Measurements from ENCODE around the gene LRRC43.

Gene LRRC43

GRCh38 chr12:122182887-122183587, at the start of gene LRRC43:
Gene LRRC43, plus strand, starts transcription at chr12:122183123. Its CDS starts 22 bp downstream, at chr12:122183145.
- DNase-seq, result peak; percentile 22

- DNase-seq, result no peak
Measured at GRCh38 chr12:122133192-122133950, 49.6 kb upstream of the LRRC43 start.

GRCh38 chr12:122135437-122136031, 47.4 kb upstream of the LRRC43 start:
- DNase-seq, result no peak

- DNase-seq, result no peak
Measured at GRCh38 chr12:122137229-122137628, 45.7 kb upstream of the LRRC43 start.

DNA sequence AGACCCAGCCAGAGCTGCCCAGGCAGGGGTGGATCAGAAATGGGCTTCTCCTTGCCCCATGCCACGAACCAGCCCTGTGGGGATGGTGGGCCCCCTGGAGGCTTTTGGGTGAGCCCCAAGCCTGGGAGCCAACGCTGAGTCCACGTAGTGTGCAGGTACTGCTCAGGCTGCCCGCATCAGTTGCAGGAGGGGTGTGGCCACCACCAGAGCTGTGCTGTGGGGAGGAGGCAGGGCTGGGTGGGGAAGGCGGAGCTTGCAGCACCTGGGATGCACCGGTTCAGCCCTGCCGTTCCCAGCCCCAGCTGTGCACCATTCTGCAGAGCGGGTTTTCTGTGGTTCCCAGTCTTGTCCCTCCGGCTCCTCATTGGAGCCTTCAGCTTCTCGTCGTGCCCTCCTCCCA, 45.2 kb upstream of the LRRC43 start:
- no peak for DNase-seq

DNA sequence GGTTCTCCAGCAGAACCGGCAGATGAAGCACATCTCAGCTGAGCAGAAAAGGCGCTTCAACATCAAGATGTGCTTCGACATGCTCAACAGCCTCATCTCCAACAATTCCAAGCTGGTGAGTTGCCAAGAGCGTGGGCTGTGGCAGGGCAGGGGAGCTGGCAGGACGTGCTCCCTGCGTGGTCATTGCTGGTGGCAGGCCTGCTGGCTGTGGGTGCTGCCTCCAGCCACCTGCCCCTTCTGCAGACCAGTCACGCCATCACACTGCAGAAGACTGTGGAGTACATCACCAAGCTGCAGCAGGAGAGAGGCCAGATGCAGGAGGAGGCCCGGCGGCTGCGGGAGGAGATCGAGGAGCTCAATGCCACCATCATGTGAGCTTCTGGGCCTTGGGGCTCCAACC, 44.7 kb upstream of the LRRC43 start:
- no peak for DNase-seq

GRCh38 chr12:122138616-122139015, 44.3 kb upstream of the LRRC43 start:
- DNase-seq, result no peak

DNA sequence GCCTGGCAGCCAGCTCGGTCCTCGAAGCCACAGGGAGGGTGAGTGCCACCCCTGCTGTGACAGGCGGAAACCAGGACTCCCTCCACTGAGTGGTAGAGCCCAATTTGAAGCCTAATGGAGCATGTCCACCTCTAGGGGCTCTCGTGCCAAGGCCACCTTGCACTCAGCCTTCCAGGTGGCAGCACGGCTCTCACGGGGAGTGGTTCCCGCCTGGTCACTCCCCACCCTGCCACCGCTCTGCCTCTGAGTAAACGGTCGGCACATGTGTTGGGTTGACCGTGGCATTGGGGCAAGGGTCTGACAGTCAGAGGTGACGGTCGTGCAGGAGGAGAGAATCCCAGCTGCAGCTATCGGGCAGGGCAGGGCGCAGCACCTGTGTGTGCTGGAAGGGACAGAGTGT, 43.7 kb upstream of the LRRC43 start:
- no peak for DNase-seq

DNA sequence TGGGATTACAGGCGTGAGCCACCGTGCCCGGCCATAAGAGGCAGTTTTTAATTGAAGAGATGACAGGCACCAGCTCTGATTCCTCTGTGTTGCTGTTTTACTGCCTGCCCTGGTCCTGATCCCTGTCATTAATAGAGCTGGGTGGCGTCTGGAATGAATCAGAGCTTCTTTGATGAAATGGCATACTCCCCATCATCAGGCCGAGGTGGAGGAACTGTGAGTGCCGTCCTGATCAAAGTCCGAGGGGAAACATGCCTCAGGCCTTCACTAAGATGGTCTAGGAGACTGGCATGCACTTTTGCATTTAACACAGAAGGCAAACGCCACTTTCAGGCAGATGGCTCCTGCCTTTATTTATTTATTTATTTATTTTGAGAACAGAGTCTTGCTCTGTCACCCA, 43.0 kb upstream of the LRRC43 start:
- DNase-seq, result no peak

DNA sequence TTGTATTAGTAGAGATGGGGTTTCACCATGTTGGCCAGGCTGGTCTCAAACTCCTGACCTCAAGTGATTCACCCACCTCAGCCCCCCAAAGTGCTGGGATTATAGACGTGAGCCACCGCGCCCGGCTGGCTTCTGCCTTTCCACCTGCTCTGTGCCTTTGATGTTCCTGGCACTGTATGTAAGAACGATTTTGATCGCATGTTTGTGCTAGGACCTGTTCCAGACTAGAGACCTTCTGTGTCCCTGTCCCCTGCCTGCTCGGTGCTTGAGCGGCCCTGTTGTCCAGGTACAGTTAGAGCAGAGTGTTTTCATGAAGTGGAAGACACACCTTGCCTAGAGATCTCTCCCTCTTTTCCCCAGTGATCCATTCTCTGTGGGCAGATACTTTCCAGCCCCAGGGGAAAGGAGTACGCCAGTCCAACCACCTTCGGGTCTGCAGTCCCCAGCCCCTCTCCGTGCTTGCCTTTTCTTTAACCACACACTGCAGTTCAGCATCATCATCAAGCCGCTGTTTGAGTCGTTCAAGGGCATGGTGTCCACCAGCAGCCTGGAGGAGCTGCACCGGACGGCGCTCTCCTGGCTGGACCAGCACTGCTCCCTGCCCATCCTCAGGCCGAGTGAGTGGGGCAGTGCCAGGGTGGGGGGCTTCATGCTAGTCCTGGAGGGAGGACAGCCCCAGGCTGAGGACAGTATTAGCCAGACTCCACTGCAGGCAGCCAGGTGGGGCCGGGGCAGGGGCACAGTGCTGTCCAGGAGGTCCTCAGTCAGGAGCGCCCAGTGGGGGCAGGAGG, 42.3 kb upstream of the LRRC43 start:
- no peak for DNase-seq

- DNase-seq, result no peak
Measured at GRCh38 chr12:122141911-122142725, 40.8 kb upstream of the LRRC43 start.

GRCh38 chr12:122142857-122143256, 40.1 kb upstream of the LRRC43 start:
- no peak for DNase-seq

GRCh38 chr12:122144885-122145284, 38.0 kb upstream of the LRRC43 start:
- no peak for DNase-seq

- DNase-seq, result no peak
Measured at GRCh38 chr12:122145505-122146330, 37.2 kb upstream of the LRRC43 start.

- DNase-seq, result no peak
Measured at GRCh38 chr12:122147514-122148290, 35.2 kb upstream of the LRRC43 start.

DNA sequence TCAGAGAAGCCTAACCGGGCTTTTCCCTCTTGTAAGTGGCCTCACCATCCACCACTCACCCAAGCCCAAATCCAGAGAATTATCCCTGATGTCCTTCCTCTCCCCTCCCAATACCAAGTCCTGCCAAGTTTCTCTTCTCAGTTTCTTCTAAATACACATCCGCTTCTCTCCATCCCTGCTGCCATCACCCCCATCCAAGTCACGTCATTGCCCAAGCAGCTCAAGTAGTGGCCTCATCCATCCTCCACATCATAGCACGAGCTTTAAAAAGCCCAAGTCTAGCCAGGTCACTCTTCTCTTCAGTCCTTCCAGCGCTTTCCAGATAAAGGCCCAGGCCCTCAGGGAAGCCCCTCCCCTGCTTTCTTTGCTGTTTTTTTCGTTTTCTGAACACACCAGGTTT, 34.3 kb upstream of the LRRC43 start:
- DNase-seq, result no peak

DNA sequence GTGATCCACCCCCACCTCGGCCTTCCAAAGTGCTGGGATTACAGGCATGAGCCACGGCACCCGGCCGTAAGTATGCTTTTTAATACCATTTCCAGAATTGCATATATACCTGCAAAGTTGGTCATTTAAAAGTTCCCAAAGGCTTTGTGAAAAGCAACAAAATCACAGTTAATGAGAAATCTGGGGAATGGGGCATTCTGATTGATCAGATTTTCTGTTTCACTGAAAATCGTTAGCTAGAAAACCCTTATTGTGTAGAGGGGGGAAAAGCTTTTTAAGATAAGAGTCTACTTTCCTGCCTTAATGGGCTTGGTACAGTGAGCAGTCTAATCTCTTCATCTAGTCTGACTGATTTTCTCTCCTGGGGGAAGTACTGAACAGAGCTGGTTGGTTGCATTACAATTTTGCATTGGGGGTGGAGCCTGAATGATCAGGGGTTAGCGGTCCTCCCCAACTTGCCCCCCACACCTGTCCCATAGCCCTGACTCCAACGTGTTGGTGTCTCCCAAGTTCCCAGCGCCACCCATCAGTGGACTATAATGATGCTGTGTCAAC, 32.7 kb upstream of the LRRC43 start:
- DNase-seq, result no peak

DNA sequence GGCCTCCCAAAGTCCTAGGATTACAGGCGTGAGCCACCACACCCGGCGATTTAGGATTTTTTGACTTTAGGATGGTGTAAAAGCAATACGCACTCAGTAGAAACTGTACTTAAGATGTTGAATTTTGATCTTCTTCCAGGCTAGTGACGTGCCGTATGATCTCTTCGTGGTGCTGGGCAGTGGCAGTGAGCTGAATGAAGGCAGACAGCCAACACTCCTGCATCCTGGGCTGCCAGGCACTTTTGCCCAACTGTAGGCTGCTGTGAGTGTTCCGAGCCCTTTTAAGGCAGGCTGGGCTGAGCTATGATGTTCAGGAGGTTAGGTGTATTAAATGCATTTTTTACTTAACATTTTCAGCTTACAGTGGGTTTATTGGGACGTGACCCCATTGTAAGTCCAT, 30.2 kb upstream of the LRRC43 start:
- DNase-seq, result no peak

- no peak for DNase-seq
Measured at GRCh38 chr12:122155705-122156104, 27.2 kb upstream of the LRRC43 start.

DNA sequence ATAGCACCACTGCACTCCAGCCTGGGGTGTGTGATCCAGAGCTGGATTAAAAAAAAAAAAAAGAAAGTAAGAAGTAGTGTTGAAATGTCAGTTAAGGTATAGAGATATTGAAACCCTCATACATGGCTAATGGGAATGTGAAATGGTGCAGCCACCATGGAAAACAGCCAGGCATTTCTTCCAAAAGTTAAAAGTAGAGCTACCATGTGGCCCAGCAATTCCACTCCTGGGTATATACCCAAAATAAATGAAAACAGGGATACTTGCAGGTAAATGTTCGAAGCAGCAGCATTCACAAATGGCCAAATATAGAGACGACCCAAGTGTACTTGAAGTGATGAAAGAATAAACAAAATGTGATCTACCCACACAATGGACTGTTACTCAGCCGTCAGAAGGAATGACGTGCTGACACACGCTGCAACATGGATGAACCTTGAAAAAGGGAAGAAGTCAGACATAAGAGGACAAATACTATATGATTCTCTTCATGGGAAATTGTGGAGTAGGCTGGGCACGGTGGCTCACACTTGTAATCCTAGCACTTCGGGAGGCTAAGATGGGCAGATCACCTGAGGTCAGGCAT, 24.1 kb upstream of the LRRC43 start:
- DNase-seq, result no peak
